Trophoblast cell (in vitro differentiated cells and primary cell): ENCODE results near the gene VSIG2.

ENCODE experiments used
- DNase-seq, 2 donors: peaks; one replicate each; pipeline ENCODE4 v3.0.0-alpha.2; 2016
- H2AFZ ChIP-seq: 2 replicates; pipeline ENCODE4 v1.6.1; 2013; ENCODE audit warnings: low read length, moderate library complexity, mild to moderate bottlenecking; ENCODE audit not compliant: insufficient read depth, poor library complexity
- H2AK5ac ChIP-seq: 2 replicates; pipeline ENCODE4 v1.6.1; 2013; ENCODE audit warnings: mild to moderate bottlenecking, low read length
- H2BK120ac ChIP-seq: 2 replicates; pipeline ENCODE4 v1.6.1; 2013; ENCODE audit warnings: low read length, mild to moderate bottlenecking, moderate library complexity; ENCODE audit not compliant: insufficient read depth, poor library complexity
- H2BK12ac ChIP-seq: 2 replicates; pipeline ENCODE4 v1.6.1; 2013; ENCODE audit warnings: mild to moderate bottlenecking, low read length, moderate library complexity
- H2BK5ac ChIP-seq: 2 replicates; pipeline ENCODE4 v1.6.1; 2013; ENCODE audit warnings: low read length, low read depth, moderate library complexity, mild to moderate bottlenecking; ENCODE audit not compliant: poor library complexity
- H3K14ac ChIP-seq: 2 replicates; pipeline ENCODE4 v1.6.1; 2013; ENCODE audit warnings: mild to moderate bottlenecking, low read length
- H3K18ac ChIP-seq: 2 replicates; pipeline ENCODE4 v1.6.1; 2013; ENCODE audit warnings: mild to moderate bottlenecking, low read length
- H3K23ac ChIP-seq: 2 replicates; pipeline ENCODE4 v1.6.1; 2013; ENCODE audit warnings: low read length
- H3K27ac ChIP-seq: 2 replicates; pipeline ENCODE4 v1.5.1; 2013; ENCODE audit warnings: low read depth, mild to moderate bottlenecking, inconsistent platforms, low read length, moderate library complexity
- H3K27me3 ChIP-seq: 2 replicates; pipeline ENCODE4 v1.6.1; 2013; ENCODE audit warnings: inconsistent platforms, mild to moderate bottlenecking, low read length, moderate library complexity; ENCODE audit not compliant: insufficient read depth
- H3K36me3 ChIP-seq, 2 experiments: 1 replicate in 1 of 2; 2 replicates in 1 of 2; pipeline ENCODE4 v1.6.1; 2013; ENCODE audit warnings: low read length in 2 of 2, mild to moderate bottlenecking in 2 of 2, moderate library complexity in 1 of 2; ENCODE audit not compliant: insufficient read depth in 2 of 2, control insufficient read depth in 1 of 2
- H3K4ac ChIP-seq: 2 replicates; pipeline ENCODE4 v1.6.1; 2013; ENCODE audit warnings: low read depth, mild to moderate bottlenecking, low read length, moderate library complexity
- H3K4me1 ChIP-seq, 2 experiments: 1 replicate in 1 of 2; 2 replicates in 1 of 2; pipeline ENCODE4 v1.6.1; 2013; ENCODE audit warnings: low read length in 2 of 2, mild to moderate bottlenecking in 2 of 2, moderate library complexity in 1 of 2; ENCODE audit not compliant: insufficient read depth in 2 of 2, control insufficient read depth in 1 of 2
- H3K4me2 ChIP-seq: 2 replicates; pipeline ENCODE4 v1.6.1; 2013; ENCODE audit warnings: inconsistent platforms, mild to moderate bottlenecking, low read length, moderate library complexity
- H3K4me3 ChIP-seq: 2 replicates; pipeline ENCODE4 v1.5.1; 2013; ENCODE audit warnings: mild to moderate bottlenecking, low read depth, low read length, inconsistent platforms
- H3K79me1 ChIP-seq: one replicate; pipeline ENCODE4 v1.6.1; 2013; ENCODE audit warnings: low read length
- H3K79me2 ChIP-seq: 2 replicates; pipeline ENCODE4 v1.6.1; 2013; ENCODE audit warnings: low read length, mild to moderate bottlenecking; ENCODE audit not compliant: control insufficient read depth, insufficient read depth, poor library complexity
- H3K9ac ChIP-seq: 2 replicates; pipeline ENCODE4 v1.6.1; 2013; ENCODE audit warnings: mild to moderate bottlenecking, low read length
- H3K9me3 ChIP-seq: 2 replicates; pipeline ENCODE4 v1.6.1; 2013; ENCODE audit warnings: low read depth, mild to moderate bottlenecking, control low read depth, inconsistent platforms, low read length; ENCODE audit not compliant: insufficient read depth
- H4K12ac ChIP-seq: 2 replicates; pipeline ENCODE4 v1.6.1; 2013; ENCODE audit warnings: low read depth, mild to moderate bottlenecking, low read length, moderate library complexity
- H4K8ac ChIP-seq: 2 replicates; pipeline ENCODE4 v1.6.1; 2013; ENCODE audit warnings: low read depth, mild to moderate bottlenecking, low read length, moderate library complexity
- H4K91ac ChIP-seq: one replicate; pipeline ENCODE4 v1.6.1; 2013; ENCODE audit warnings: low read depth, mild to moderate bottlenecking, low read length, moderate library complexity
- WGBS: extraction: QIAGEN DNeasy Blood & Tissue Kit; methylation state at CpG from one replicate; pipeline ENCODE4 v1.1.7; 2013; ENCODE audit warnings: missing lambda C conversion rate; ENCODE audit not compliant: insufficient read length, insufficient coverage; ENCODE audit errors: extremely low coverage; 5-methylcytosine and 5-hydroxymethylcytosine counted together

VSIG2 gene

GRCh38 chr11:124742555-124742954, 9.5 kb downstream of the VSIG2 start:
- DNase-seq: no peak
- Histone ChIP-seq H3K4me2 (no peak overlapping the region), H3K4me1 (peaks cover 15 to 20% of the 10 kb centered on the region in 2 experiments), H3K36me3 (no peaks in the 10 kb centered on the region), H4K91ac (no peak overlapping the region), H3K27me3 (peaks cover 82% of the 10 kb centered on the region), H3K4me3 (no peak overlapping the region), H3K79me1 (no peaks in the 10 kb centered on the region), H3K18ac (no peak overlapping the region), H2AFZ (no peak overlapping the region), H4K12ac (no peak overlapping the region), H3K14ac (no peak overlapping the region), H3K9me3 (peaks cover 8% of the 10 kb centered on the region), H4K8ac (no peak overlapping the region), H2AK5ac (no peak overlapping the region), H2BK120ac (no peak overlapping the region), H3K27ac (no peak overlapping the region), H3K9ac (no peak overlapping the region), H3K79me2 (no peaks in the 10 kb centered on the region), H3K4ac (no peak overlapping the region), H2BK12ac (no peak overlapping the region), H3K23ac (no peak overlapping the region), H2BK5ac (no peak overlapping the region)
- WGBS: no CpG with 5 or more reads among the region's 2 CpGs

- peak in 1 of 2 donors; percentile 25 for DNase-seq
- Histone ChIP-seq H2AK5ac (no peak overlapping the region), H3K4me1 (peaks cover 8 to 9% of the 10 kb centered on the region in 2 experiments), H3K79me1 (no peaks in the 10 kb centered on the region), H2BK12ac (no peak overlapping the region), H3K27me3 (peaks cover 70% of the 10 kb centered on the region), H3K9ac (no peak overlapping the region), H3K14ac (no peak overlapping the region), H3K4me3 (no peak overlapping the region), H4K12ac (no peak overlapping the region), H2AFZ (no peak overlapping the region), H3K27ac (no peak overlapping the region), H4K91ac (no peak overlapping the region), H3K4ac (no peak overlapping the region), H3K23ac (no peak overlapping the region), H2BK5ac (no peak overlapping the region), H4K8ac (no peak overlapping the region), H3K18ac (no peak overlapping the region), H3K79me2 (no peaks in the 10 kb centered on the region), H3K4me2 (peak overlapping the region; percentile 71), H3K9me3 (peaks cover 8% of the 10 kb centered on the region), H3K36me3 (no peaks in the 10 kb centered on the region), H2BK120ac (no peak overlapping the region)
- no CpG with 5 or more reads among the region's 37 CpGs for WGBS
Measured at GRCh38 chr11:124740277-124740882, 11.7 kb downstream of the VSIG2 start.

GRCh38 chr11:124739479-124740276, 12.4 kb downstream of the VSIG2 start, which contains the start of gene NRGN:
Gene NRGN, plus strand, starts transcription at chr11:124739942. Its CDS starts 143 bp downstream, at chr11:124740085.
- H3K9ac ChIP-seq: no peak within 1 kb of the TSS
- WGBS: no CpG with 5 or more reads among the region's 59 CpGs
- H3K27me3 ChIP-seq: peaks cover 63% of the 10 kb centered on the region

GRCh38 chr11:124738713-124739478, 13.2 kb downstream of the VSIG2 start:
- Histone ChIP-seq H3K14ac (no peak overlapping the region), H3K4me3 (no peak overlapping the region), H3K79me2 (no peaks in the 10 kb centered on the region), H3K4ac (no peak overlapping the region), H3K9ac (no peak overlapping the region), H3K79me1 (no peaks in the 10 kb centered on the region), H4K8ac (no peak overlapping the region), H2AK5ac (no peak overlapping the region), H2BK120ac (no peak overlapping the region), H3K36me3 (no peaks in the 10 kb centered on the region), H2BK12ac (no peak overlapping the region), H3K27me3 (peaks cover 60% of the 10 kb centered on the region), H3K18ac (no peak overlapping the region), H3K4me1 (peaks cover 8 to 9% of the 10 kb centered on the region in 2 experiments), H3K27ac (no peak overlapping the region), H3K23ac (no peak overlapping the region), H4K91ac (no peak overlapping the region), H3K4me2 (peak overlapping the region; percentile 63), H3K9me3 (peaks cover 8% of the 10 kb centered on the region), H2AFZ (no peak overlapping the region), H4K12ac (no peak overlapping the region), H2BK5ac (no peak overlapping the region)
- no peak for DNase-seq
- no CpG with 5 or more reads among the region's 21 CpGs for WGBS

More at GRCh38 chr11:124739479-124740276, 12.4 kb downstream of the VSIG2 start, which contains the start of gene NRGN:
- Histone ChIP-seq H3K27ac (no peak within 1 kb of the TSS), H2AK5ac (no peak within 1 kb of the TSS), H3K23ac (no peak within 1 kb of the TSS), H2AFZ (no peak within 1 kb of the TSS), H4K12ac (no peak within 1 kb of the TSS), H3K4ac (no peak within 1 kb of the TSS), H3K36me3 (no peaks in the 10 kb centered on the region), H3K4me3 (no peak within 1 kb of the TSS), H3K4me1 (peaks cover 8 to 9% of the 10 kb centered on the region in 2 experiments), H4K91ac (no peak within 1 kb of the TSS), H3K9me3 (peaks cover 8% of the 10 kb centered on the region), H3K18ac (no peak within 1 kb of the TSS), H3K4me2 (peak within 1 kb of the TSS; percentile 71), H3K79me2 (no peaks in the 10 kb centered on the region), H2BK120ac (no peak within 1 kb of the TSS), H2BK12ac (no peak within 1 kb of the TSS), H3K79me1 (no peaks in the 10 kb centered on the region), H2BK5ac (no peak within 1 kb of the TSS), H3K14ac (no peak within 1 kb of the TSS), H4K8ac (no peak within 1 kb of the TSS)
- peak; percentile 86 to 93 for DNase-seq
